Ascending aorta (tissue), 2 donors: ENCODE data around the gene SETMAR. TPM values are rescaled to one million over a fixed set of nuclear protein-coding genes. Genes with fewer than 3 reads are reported as not detected.

ENCODE experiments used
- DNase-seq, 2 donors: peaks; one replicate each; pipeline ENCODE4 v3.0.0-alpha.2; 2019; ENCODE audit warnings: low spot score in 2 of 2
- H3K27ac ChIP-seq, 2 donors: fragments of 200-600 bp; sonication (generic); one replicate each; pipeline ENCODE4 v1.5.1; 2016 to 2017; ENCODE audit warnings: mild to moderate bottlenecking in 1 of 2
- H3K27me3 ChIP-seq: fragments of 200-600 bp; sonication (generic); one replicate; pipeline ENCODE4 v1.5.1; 2017
- H3K36me3 ChIP-seq, 2 donors: fragments of 200-600 bp; sonication (generic); one replicate each; pipeline ENCODE4 v1.5.1; 2016
- H3K4me1 ChIP-seq, 2 donors: fragments of 200-600 bp; sonication (generic); one replicate each; pipeline ENCODE4 v1.5.1; 2016 to 2017; ENCODE audit warnings: mild to moderate bottlenecking in 1 of 2
- H3K4me3 ChIP-seq, 2 donors: fragments of 200-600 bp; sonication (generic); one replicate each; pipeline ENCODE4 v1.5.1; 2016 to 2017; ENCODE audit warnings: mild to moderate bottlenecking in 1 of 2
- H3K9me3 ChIP-seq, 2 donors: fragments of 200-600 bp; sonication (generic); one replicate each; pipeline ENCODE4 v1.5.1; 2016
- intact Hi-C: fragments of 100-400 bp; cut with DNase I; formaldehyde crosslinking; loops from one replicate; pipeline ENCODE4 v1.15.1; 2023
- total RNA-seq: library from RNA; depleted of rRNA; stranded (reverse); fragments of >200 nt; gene quantifications from one replicate; pipeline ENCODE4 v1.1.0, GENCODE V29; 2016
- TF ChIP-seq, protein P1 (sequence below), 3 experiments: fragments of 200-600 bp in 2 of 3; fragments of 450-650 bp in 1 of 3; sonication (generic) in 2 of 3; IDR thresholded peaks; one replicate each; pipeline ENCODE4 v1.5.1; 2016 to 2019; ENCODE audit warnings: antibody characterized with exemption in 3 of 3, mild to moderate bottlenecking in 1 of 3, moderate library complexity in 1 of 3

The SETMAR gene
- total RNA-seq, 1 donor from 2014 or later = 13.6 TPM

GRCh38 chr3:4279516-4280105 lies 23.6 kb upstream of the SETMAR start:
- DNase-seq = no peak
- Histone ChIP-seq H3K4me3 (no peak overlapping the region), H3K27me3 (no peaks in the 10 kb centered on the region), H3K4me1 (no peaks in the 10 kb centered on the region), H3K27ac (no peak overlapping the region), H3K36me3 (no peaks in the 10 kb centered on the region), H3K9me3 (no peaks in the 10 kb centered on the region)
- TF ChIP-seq, protein P1, sequence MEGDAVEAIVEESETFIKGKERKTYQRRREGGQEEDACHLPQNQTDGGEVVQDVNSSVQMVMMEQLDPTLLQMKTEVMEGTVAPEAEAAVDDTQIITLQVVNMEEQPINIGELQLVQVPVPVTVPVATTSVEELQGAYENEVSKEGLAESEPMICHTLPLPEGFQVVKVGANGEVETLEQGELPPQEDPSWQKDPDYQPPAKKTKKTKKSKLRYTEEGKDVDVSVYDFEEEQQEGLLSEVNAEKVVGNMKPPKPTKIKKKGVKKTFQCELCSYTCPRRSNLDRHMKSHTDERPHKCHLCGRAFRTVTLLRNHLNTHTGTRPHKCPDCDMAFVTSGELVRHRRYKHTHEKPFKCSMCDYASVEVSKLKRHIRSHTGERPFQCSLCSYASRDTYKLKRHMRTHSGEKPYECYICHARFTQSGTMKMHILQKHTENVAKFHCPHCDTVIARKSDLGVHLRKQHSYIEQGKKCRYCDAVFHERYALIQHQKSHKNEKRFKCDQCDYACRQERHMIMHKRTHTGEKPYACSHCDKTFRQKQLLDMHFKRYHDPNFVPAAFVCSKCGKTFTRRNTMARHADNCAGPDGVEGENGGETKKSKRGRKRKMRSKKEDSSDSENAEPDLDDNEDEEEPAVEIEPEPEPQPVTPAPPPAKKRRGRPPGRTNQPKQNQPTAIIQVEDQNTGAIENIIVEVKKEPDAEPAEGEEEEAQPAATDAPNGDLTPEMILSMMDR (IDR thresholded peaks at IDR 0.05) = no peak
- intact Hi-C loops = no loop called here

DNA sequence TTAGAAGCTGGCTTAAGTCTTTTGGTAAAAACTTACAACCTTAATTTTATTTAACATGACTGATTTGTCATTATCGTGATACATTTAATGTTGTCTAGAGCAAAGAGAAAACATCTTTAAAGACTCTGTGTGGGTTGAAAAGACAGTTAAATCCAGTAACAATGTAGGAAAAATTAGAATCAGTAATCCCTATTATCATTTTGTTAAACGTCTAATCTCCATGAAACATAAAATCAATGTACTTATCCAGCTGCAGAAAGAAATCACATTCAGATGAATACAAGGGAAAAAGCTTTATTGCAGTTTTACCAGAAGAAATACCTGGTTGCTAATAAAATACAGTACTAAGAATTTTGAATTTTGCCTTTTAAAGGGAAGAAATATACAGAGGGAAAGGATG lies 21.2 kb upstream of the SETMAR start:
- no peak overlapping the region for H3K4me3 ChIP-seq
- no peaks in the 10 kb centered on the region for H3K27me3 ChIP-seq
- no peaks in the 10 kb centered on the region for H3K36me3 ChIP-seq
- H3K9me3 ChIP-seq = no peaks in the 10 kb centered on the region
- DNase-seq = no peak
- intact Hi-C loops = no loop called here
- TF ChIP-seq, protein P1 (IDR thresholded peaks at IDR 0.05) = no peak
- H3K27ac ChIP-seq = no peak overlapping the region
- H3K4me1 ChIP-seq = no peaks in the 10 kb centered on the region

DNA sequence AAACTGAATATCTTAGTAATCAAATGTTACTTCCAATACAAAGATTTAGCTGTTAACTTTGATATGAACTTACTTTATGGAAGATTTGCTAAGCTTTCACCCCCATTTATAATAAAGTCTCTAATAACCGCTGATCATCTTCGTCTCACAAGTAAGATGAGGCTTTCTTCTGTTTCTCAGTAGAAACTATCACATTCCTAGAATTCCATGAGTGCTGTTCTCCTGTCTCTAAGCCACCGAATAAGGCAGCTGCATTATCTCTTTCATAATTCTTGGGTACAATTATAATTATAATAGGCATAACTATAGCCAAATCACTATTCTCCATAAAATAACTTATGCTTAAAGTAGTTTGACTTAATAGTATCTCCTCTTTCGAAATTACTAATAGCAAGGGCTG lies 18.3 kb upstream of the SETMAR start:
- no peaks in the 10 kb centered on the region for H3K4me1 ChIP-seq
- H3K27ac ChIP-seq = no peak overlapping the region
- no peaks in the 10 kb centered on the region for H3K9me3 ChIP-seq
- no peak overlapping the region for H3K4me3 ChIP-seq
- H3K27me3 ChIP-seq = no peaks in the 10 kb centered on the region
- TF ChIP-seq, protein P1 (IDR thresholded peaks at IDR 0.05) = no peak
- no peaks in the 10 kb centered on the region for H3K36me3 ChIP-seq
- no peak for DNase-seq
- intact Hi-C loops = no loop called here

GRCh38 chr3:4289044-4289443 lies 14.1 kb upstream of the SETMAR start:
- TF ChIP-seq, protein P1 (IDR thresholded peaks at IDR 0.05) = no peak
- Histone ChIP-seq H3K27me3 (no peaks in the 10 kb centered on the region), H3K4me1 (no peaks in the 10 kb centered on the region), H3K36me3 (no peaks in the 10 kb centered on the region), H3K4me3 (no peak overlapping the region), H3K9me3 (no peaks in the 10 kb centered on the region), H3K27ac (no peak overlapping the region)
- DNase-seq = no peak
- intact Hi-C loops = no loop called here

DNA sequence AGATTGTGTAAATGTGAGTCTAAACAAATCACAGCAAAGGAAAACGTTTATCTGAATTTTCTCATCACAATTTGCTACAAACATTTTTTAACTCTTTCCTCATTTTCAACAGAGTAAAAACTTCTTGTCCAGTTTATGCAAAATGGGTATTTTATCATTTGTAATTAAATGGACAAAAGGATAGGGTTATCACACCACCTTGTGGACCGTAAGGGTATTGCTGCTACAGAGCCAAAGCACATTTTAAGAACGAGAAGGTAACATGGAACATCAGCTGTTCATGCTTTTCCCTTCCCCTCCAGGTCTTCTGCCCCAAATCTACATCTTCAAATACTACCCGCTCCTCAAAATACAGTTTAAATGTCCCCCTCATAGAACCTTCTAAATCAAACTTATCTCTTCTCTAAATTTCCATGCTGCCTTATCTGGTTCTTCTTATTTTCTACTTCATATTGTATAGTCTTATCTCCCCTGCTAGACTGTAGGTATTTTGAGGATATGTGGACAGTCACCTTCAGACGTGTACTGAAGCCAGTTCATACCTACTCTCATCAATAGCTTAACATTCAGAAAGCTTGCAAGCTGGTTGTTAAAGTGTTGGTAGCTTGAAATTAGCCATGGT lies 12.8 kb upstream of the SETMAR start:
- intact Hi-C loops = loop anchor here (1.0 kb wide), 1 partner anchor 1090 kb away; no protein-coding TSS in a partner anchor
- Histone ChIP-seq H3K4me3 (no peak overlapping the region), H3K4me1 (no peaks in the 10 kb centered on the region), H3K9me3 (no peaks in the 10 kb centered on the region), H3K27me3 (no peaks in the 10 kb centered on the region), H3K36me3 (no peaks in the 10 kb centered on the region), H3K27ac (no peak overlapping the region)
- no peak for DNase-seq
- TF ChIP-seq, protein P1 (IDR thresholded peaks at IDR 0.05) = peak; percentile 59 to 92 (median 82)
